ENCODE data around the gene PBRM1.

The PBRM1 gene

DNA sequence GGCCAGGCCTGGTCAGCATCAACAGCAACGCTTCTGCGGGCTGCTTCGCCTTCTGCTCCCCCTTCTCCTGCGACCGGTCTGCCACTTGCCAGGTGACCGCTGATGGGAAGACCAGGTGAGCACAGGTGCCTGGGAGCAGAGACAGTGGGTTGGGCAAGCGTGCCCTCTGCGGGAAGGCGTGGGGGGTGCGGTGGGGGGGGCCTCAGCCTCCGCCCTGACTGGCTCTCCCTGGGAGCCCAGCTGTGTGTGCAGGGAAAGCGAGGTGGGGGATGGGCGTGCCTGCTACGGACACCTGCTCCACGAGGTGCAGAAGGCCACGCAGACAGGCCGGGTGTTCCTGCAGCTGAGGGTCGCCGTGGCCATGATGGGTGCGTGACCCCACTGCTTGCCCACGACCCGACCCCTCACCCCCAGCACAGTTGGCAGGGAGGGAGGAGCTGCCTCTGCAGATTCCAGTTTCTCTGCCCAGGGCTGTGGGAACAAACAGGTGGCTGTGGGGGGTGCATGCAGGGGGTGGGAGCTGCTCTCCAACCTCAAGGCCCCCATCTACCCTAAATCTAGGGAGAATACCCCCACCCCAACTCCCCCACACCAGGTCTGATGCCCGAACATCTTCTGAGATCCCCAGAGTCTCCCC is 181.8 kb downstream of the PBRM1 start:
- no peak for DNase-seq

DNA sequence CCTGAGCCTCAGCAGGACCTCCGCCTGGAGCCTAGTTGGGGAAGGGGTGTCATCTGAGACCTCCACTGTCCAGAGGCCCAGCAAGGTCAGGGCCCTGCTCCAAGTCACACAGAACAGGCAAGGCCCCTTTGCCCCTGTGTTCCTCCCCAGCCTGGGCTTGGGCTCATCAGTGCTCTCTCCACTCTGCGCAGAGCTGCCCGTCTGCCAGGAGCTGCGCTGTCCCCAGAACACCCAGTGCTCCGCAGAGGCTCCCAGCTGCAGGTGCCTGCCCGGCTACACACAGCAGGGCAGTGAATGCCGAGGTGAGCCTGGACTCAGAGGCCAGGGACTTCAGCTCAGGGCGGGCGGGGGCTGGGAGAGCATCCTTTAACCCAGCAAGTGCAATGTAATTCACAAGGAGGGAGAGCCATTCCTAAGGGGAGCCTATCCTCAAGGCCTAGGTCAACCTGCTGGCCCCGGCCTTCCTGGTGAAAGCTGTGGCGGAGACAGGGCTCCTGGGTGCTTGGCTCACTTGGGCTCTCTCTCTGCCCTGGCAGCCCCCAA is 182.8 kb downstream of the PBRM1 start:
- DNase-seq = no peak

GRCh38 chr3:52502001-52502400 is 183.7 kb downstream of the PBRM1 start:
- DNase-seq = no peak

DNA sequence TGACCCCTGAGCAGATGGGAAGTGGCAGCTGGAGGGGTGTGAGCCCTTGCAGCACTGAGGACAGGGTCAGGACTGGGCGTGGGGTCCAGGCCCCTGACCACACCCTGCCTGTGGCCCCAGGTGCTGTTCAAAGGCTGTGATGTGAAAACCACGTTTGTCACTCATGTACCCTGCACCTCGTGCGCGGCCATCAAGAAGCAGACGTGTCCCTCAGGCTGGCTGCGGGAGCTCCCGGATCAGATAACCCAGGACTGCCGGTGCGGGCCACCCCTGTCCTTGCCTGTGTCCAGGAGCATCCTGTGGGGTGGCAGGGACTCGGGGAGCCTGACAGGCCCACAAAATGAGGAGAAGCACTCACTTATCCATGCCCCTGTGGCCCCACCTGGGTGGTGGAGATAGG is 184.7 kb downstream of the PBRM1 start:
- DNase-seq = no peak

GRCh38 chr3:52498137-52499054 is 187.3 kb downstream of the PBRM1 start:
- no peak for DNase-seq

- no peak for DNase-seq
Measured at GRCh38 chr3:52495777-52496602, 189.7 kb downstream of the PBRM1 start.
